RPMI7951 (cell line): ENCODE results near the gene ADSS1. TPM values are rescaled to one million over a fixed set of nuclear protein-coding genes. Genes with fewer than 3 reads are reported as not detected.

Source experiments
- DNase-seq: peaks from one replicate; pipeline ENCODE4 v3.0.0-alpha.2; 2012; ENCODE audit warnings: low read depth
- total RNA-seq: library from RNA; depleted of rRNA; stranded (reverse); fragments of >200 nt; shearing (Covaris generic); gene quantifications from 2 replicates; pipeline ENCODE4 v1.2.3, GENCODE V29; 2014

The ADSS1 gene
- total RNA-seq, 1 experiment from 2014 or later: 3.2 TPM

DNA sequence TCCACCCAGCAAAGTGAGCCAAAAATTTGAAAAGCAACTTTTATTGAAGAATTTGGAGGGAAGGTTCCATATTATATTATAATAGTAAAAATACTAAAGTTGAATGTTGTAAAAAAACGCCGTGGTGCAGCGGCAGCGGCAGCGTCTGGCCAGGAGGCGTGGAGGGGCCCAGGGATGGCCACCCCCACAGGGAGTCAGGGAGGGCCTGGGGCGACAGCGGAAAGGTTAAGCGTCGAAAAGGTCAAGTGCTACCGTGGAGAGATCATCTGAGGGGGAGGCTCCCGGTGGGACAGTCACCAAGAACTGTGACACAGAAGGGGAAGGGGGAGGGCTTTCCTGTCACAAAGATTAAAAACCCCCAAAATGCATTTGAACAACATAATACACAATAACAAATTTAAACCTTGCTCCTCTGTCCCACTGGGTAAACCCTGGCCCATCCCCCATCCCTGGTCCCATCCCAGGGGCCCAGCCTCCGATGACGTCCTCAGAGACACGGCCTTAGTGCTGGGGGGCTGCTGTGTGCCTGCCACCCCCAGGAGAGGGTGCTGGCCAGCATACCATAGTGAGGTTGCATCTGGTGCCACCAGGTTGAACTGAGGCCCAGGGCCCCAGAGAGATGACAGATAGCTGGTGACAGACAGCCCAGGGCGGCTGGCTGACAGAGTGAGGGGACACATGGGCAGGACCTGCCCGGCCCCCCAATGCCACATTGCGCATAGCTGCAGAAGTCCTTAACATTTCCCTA, 45.5 kb downstream of the ADSS1 start:
- no peak for DNase-seq

DNA sequence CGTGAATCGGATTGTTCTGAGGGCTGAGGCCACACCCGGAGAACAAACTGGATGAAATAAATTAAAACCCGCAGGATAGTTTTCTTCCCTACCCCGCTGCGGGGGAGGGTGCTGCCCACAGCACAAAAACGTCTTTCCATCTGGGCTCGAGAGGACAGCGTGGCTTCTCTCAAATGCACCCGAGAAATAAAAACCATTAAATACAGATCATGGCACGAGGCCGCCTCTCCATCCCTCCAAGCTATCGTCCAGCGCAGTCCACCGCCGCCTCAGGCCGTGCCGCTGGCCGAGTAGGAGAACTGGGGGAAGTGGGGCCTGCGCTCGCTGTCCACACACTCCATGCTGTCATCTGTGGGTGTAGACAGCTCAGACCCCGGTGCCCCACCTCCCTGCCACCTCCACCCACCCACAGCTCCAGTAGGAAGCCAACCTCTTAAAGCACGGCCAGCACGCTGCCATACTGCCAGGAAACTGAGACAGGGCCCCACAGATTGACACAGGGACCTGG, 46.1 kb downstream of the ADSS1 start:
- DNase-seq: no peak

DNA sequence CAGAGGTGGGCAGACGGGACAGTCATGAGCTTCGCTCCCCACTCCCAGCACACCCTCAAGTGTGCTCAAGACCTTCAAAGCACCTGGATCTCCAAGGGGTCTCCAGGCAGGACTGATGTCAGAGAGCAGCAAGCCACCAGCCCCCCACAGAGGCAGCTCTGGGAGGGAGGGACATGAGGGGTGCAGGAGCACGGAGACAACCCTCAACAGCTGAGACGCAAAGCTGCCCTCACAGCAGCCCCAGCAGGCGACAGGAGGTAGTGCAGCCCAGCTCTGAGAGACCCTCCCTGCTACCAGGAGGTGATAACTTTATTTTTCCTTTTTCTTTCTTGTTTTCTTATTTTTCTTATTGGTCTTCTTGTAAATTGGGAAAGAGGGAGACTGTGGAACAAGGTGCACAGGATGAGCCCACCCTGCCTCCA, 46.8 kb downstream of the ADSS1 start:
- no peak for DNase-seq

DNA sequence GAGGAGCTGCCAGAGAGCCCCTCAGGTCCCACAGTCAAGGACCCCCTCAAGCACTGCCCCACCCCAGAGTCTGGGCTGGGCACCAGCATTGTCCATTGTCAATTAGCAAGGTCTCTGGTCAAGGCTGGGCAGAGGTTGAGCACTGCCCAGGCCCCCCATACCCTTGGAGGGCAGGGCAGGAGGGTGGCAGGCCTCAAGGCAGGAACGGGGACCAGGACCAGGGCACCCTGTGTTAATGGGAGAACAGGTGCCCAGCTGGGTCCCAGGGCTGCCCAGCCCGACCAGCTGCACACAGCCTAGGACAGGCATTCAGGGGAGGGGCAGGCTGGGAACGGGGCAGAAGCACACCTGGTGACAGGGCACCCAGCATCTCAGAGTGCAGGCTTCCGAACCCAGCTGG, 47.3 kb downstream of the ADSS1 start:
- no peak for DNase-seq

DNA sequence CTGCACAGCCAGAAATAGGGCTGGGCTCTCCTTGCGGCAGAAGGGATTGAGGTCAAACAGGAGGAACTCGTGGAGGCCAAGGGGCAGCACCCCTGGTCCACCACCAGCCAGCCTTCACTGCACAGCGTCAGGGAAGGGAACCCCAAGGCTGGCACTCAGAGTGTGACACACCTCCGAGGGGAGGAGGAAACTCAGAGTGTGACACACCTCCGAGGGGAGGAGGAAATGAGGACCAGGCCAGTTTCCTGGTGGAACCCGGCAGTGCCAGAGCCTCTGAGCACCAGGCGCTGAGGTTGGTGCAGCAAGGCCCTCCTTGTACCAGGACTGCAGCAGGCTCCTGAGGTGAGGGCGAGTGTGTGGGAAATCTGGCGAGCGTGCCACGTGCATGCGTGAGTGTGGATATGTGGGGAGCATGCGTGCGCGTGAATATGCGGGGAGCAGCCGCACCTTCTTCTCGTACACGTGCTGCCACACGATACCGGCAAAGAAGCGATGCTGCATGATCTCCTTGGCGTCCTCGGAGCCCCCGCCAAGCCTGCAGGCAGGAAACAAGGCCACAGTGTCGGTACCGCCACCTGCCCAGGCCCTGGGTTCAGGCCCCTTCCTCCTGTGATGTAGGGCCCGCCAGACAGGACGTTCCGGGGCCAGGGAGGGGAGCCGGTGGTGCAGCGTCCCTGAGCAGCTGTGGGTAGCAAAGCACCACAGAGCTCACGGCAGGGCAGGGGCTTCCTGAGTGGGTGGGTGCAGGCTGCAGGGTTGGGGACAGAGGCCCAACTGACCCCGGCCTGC, 48.1 kb downstream of the ADSS1 start:
- DNase-seq: no peak

DNA sequence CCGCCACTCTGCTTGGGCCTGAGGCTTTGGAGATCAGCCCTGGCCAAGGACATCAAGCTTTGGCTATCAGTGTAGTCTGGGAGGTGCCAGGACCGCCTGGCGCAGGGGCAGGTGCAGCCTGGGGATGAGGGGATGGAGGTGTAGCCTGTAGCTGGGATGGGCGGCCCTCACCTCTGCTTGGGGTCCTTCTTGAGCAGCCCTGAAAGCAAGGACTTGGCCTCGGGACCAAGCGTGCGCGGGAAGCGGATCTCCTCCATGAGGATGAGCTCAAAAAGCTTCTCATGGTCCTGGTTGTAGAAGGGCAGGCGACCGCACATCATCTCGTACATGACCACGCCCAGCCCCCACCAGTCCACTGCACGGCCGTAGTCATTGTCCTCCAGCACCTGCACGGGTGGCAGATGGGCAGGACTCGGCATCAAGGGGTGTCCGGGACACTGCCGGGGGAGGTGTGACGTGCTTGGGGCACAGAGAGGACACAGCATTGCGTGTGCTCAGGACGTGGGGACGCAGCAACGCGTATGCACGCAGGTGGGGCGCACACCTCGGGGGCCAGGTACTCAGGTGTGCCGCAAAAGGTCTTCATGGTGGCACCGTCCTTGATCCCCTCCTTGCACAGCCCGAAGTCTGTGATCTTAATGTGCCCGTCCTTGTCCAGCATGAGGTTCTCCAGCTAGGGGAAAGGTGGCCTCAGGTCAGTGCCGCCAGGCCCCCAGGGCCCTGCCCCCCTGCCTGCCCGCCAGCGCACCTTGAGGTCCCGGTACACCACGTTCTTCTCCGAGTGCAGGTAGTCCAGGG, 48.9 kb downstream of the ADSS1 start:
- no peak for DNase-seq

DNA sequence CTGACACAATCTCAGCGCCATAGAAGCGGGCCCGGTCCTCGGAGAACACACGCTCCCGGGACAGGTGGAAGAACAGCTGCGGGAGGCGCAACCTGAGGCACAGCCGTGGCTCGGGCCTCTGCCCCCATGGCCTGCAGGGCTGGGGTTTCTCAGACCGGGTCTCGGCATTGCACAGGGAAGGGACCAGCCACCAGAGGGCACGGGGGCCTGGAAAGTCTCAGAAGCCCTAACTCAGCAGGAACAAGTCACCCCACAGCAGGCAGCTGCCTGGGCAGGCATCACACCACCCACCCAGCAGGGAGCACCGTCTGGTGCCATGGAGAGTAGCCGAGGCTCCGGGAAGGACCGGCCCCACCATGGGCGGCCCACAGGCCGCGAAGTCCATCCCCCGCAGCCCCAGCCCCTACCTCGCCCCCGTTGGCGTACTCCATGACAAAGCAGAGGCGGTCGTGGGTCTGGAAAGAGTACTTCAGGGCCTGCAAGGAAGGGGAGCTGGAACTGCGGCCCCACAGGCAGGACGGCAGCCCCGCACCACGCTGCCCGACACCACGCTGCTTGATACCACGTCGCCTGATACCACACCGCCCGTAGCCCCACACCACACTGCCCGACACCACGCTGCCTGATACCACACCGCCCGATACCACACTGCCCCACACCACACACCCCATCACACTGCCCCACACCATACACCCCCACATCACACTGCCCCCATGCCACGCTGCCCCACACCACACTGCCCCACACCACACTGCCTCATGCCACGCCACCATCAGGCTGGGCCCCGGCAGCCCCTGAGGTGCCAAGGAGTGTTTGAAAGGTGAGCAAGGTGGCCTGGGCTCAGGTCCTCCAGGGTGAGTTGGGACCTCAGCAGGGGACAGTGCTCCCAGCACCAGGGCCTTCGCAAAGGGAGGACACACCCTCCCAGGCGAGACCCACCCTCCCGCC, 49.8 kb downstream of the ADSS1 start:
- DNase-seq: no peak

DNA sequence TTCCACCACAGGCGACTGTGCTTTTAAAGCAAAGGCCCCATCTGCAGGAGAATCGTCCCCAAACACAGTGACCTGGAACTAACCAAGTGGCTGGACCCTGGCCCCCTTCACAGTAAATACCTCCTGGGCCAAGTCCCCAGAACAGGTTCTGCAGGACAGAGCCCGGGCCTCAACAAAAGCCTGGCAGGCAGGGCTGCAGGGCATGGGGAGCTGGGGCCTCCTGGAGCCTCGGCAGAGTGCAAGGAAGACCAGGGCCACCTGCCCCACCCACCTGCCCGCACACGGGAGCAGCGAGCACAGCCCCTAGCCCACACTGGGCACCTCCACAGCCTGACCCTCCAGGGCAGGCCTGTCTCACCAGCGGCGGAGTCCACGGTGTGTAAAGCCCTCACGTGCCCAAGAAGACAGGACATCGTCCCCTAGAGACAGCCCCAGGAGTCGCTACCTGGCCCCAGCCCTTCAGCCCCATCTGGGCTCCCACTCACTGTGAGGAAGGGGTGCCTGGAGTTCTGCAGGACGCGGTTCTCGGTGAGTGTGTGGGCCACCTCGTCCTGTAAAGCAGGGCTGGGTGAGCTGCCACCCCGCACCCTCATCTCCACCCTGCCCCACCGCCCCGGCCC, 50.5 kb downstream of the ADSS1 start:
- DNase-seq: no peak

DNA sequence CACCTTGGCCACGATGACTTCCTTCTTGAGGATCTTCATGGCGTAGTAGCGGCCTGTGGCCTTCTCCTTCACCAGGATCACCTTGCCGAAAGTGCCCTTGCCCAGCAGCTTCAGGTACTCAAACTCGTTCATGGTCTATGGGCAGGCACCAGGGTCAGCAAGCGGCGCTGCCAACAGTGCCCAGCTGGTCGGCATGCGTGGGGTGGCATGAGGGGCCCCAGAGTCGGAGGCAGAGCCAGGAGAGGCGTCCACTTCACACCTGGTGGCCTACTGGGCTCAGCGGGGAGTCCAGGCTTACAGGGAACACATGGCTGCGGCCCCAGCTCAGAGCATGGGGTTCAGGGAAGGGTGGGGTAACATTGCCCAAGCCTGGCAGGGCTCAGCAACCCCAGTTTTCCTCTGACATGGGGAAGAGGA, 51.1 kb downstream of the ADSS1 start:
- DNase-seq: no peak

DNA sequence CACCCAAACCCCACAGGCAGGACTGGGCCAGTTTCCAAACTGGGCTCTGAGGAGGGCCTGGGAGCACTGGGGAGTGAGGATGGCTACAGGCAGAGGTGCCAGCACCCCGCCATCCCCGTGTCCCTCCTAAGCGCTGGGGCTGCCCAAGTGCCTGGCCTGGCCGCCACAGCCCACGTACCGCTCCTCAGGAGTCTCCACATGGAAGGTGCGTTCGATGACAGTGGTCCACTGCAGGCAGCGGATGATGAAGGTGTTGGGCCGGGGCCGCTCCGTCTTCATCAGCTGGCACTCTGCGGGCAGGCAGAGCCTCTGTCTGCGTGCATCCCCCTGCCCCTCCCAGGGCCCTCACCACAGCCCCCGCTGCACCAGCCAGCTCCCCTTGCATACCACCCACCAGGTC, 52.5 kb downstream of the ADSS1 start:
- no peak for DNase-seq

DNA sequence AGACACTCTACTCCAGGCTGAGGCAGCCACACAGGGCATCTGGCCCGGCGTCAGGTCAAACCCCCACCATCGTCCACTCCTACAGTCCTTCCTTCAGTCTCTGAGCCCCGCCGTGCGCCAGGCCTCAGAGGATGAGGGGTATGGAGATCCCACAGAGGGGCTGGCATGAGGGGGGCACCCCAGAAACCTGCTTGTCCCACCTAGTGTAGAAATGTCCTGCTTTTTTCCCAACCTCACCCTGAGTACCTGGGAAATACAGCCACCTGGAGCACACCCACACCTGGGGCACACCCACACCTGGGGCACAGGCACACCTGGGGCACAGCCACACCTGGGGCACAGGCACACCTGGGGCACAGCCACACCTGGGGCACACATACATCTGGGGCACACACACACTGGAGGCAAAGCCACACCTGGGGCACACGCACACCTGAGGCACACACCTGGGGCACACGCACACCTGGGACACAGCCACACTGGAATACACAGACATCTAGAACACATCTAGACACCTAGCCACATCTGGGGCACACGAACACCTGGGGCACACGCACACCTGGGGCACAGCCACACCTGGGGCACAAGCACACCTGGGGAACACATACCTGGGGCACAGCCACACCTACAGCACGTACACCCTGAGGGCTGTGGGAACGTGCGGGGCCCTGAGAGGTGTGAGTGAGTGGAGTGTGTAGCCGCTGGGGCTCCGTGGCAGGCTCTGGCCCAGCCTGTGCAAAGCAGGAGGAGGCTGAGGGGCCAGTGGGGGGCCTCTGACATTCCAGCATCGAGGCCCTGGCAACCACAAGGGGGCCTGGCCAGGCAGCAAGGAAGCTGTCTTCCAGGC, 53.2 kb downstream of the ADSS1 start:
- DNase-seq: no peak

DNA sequence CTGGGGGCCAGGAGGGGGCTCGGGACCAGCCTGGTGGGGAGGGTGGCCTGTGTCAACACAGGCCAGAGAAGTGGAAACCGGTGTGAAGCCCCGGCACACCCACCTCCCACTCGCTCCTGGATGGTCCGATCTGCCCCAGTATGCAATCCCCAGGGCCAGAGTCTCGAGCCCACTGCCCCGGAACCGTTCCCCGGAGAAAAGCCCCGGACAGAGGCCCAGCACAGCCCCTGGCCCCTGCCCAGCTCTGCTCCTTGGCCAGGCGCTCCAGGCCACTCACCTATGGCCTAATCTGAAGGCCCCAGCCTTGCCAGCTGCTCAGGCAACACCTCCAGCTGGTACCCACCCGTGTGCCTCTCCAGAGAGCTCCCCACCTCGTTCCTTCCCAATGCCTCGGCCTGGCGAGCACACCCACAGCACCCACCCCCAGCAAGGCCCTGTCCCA, 53.8 kb downstream of the ADSS1 start:
- DNase-seq: no peak

DNA sequence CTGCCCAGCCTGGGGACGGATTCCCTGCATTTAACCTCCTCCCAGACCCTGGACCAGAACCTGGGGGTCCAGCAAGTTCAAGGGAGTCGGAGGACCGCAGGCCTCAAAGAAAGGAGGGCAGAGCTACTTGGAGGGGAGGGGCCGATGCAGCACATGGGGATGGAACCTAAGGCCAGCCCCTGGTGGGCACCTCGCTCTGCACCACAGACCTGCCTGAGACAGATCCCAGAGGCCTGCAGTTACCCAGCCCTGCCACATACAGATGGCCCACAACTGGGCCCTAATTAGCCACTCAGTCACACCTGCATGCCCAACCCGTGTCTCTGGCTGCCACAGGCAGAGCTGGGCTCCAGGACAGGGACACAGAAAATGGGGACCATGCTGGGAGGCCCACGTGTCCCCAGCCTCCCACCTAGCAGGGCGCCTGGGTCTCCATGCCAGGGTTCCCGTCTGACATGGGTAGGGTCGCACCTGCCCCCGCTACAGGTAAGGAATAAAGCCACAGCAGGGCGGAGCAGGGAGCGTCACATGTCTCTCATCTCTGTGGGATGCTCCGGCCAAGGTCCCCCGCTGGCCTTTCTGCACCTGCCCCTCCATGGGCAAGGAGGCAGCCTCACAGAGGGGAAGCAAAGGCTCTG, 54.8 kb downstream of the ADSS1 start:
- DNase-seq: no peak

DNA sequence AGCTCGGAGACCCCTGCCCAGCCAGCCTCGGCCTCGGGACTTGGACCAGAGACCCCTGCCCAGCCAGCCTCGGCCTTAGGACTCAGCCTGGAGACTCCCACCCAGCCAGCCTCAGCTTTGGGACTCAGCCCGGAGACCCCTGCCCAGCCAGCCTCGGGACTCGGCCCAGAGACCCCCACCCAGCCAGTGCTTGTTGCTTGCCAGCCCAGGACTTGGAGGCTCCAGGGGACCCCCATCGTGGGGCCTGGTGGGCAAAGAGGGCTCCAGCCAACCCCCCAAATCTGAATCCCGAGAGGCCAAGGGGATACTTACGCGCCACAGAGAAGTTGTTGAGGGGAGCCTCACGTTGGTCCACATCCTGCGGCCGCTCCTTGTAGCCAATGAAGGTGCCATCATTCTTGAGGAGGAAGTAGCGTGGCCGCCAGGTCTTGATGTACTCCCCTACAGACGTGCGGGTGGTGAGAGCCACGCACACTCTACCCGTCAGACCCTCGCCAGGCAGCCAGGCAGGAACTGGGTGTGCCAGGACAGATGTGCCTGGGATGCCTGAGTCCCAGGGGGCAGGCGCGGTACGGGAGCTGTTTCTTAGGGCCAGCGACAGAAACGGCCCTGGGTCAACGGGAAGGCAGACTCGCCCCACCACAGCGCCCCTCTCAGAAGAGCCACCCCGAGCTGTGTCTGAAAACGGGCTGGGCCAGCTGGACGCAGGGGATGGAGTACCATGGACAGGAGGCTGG, 55.9 kb downstream of the ADSS1 start:
- DNase-seq: no peak

DNA sequence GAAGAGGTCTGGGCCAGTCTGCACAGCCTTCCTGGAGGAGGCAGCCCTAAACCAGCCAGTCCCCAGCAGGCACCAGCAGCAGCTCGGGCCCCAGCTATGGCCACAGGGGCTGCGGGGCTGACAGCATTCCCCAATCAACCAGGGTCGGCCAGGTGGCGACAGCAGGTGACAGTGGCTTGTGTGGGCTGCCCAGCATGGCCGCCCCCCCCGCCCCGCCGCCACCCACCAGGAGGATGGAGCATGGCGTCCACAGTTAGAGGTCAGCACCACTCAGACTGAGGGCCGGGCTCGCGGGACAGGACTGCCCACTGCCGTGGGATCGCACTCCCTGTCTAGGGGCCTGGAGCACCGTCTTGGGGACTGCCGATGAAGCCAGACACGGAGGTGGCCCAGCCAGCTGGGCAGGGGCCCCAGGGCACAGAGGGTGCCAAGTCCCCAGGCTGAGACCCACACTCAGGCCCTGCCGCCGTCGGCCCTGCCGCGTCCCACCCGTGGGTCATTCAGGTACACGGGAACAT, 56.5 kb downstream of the ADSS1 start:
- no peak for DNase-seq

DNA sequence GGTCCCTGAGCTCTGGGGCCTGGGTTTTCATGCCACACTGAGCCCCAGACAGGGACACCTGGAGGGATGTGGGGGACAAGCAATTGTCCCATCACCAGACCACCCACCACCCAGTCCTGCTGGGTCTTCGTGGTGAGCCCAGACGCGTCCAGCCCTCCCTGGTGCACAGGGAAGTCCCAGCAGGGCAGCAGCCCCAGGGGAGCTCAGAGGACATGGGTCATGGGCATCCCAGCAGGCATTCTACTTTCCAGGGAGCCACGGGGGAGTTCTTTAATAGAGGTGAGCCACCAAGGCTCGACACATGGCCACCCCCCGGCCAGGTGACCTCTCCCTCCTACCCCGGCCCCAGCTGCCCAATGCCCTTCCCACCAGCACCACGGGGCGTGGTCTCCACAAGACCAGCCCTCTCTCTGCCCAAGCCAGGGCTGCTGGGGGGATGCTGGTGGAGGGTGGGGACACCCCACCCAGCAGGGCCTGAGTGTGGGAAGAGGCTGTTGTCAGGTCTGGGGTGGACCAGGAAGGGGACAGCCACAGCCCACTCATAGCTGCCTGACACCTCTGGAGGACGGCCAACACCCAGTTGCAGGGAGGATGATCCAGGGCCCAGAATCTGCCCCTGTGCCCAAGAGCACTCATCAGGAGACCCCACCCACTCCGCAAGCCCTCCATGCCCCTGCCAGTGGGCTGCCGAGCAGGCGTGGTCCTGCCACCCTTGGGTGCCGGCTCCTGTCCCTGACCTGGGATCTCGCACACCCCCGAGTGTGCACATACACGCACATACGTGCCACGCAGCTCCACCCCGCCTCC, 57.4 kb downstream of the ADSS1 start:
- no peak for DNase-seq

DNA sequence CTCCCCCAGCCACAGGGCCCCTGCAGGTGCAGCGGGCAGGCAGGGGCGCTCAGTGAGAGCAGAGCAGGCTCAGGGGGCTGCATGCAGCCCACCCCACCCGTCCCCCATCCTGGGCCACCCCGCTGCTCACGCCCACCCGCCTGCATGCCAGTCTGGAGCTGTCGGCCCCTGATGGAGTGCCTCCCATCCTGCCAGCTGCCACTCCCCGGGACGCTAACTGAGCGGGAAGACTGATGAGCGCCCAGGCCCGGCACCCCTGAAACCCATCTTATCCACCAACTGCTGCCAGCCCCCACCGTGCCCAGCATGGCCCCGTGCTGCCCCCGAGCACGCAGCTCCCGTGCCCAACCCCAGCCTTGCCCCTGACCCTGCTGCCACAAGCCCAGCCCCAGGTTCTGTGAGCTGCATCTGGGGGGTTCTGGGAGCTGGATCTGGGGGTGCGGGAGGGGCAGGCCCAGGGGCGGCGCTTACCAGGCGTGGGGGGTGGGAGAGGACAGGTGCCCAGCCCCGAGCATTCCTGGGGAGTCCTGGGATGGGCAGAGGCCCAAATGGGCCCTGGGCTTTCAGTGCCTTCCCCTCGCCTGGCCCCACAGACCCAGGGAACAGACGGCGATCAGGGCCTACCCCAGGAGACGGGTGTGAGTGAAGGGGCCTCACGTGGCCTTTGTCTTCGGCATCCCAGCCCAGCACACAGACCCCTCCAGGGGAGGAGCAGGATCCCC, 58.2 kb downstream of the ADSS1 start:
- no peak for DNase-seq
